WTC11 (cell line): ENCODE data around the gene SUMF1.

Experiments
- CBFB ChIP-seq: sonication (generic); formaldehyde crosslinking; IDR thresholded peaks from 2 replicates; pipeline ENCODE4 v1.8.1; 2022; ENCODE audit warnings: mild to moderate bottlenecking, low read depth, missing genetic modification reagents
- CREB1 ChIP-seq: sonication (generic); formaldehyde crosslinking; IDR thresholded peaks from 2 replicates; pipeline ENCODE4 v1.8.0; 2023; ENCODE audit warnings: mild to moderate bottlenecking, missing genetic modification reagents
- ELF4 ChIP-seq: sonication (generic); formaldehyde crosslinking; IDR thresholded peaks from 2 replicates; pipeline ENCODE4 v1.8.1; 2022; ENCODE audit warnings: low read depth, mild to moderate bottlenecking, moderate library complexity, missing genetic modification reagents
- ESRRA ChIP-seq: sonication (generic); formaldehyde crosslinking; IDR thresholded peaks from 2 replicates; pipeline ENCODE4 v1.8.1; 2022; ENCODE audit warnings: mild to moderate bottlenecking, missing genetic modification reagents, borderline replicate concordance
- HMGA2 ChIP-seq: fragments of 250-450 bp; sonication (Bioruptor Pico); IDR thresholded peaks from 2 replicates; pipeline ENCODE4 v1.4.0; 2021; ENCODE audit warnings: mild to moderate bottlenecking, moderate library complexity
- MAX ChIP-seq: sonication (generic); formaldehyde crosslinking; IDR thresholded peaks from 2 replicates; pipeline ENCODE4 v1.8.0; 2022; ENCODE audit warnings: mild to moderate bottlenecking, missing genetic modification reagents
- NFYB ChIP-seq: sonication (generic); formaldehyde crosslinking; conservative IDR thresholded peaks from 2 replicates; pipeline ENCODE4 v1.8.0; 2022; ENCODE audit warnings: low read depth, missing genetic modification reagents
- NR1H2 ChIP-seq: sonication (generic); formaldehyde crosslinking; IDR thresholded peaks from 2 replicates; pipeline ENCODE4 v1.9.0; 2021; ENCODE audit warnings: mild to moderate bottlenecking, moderate library complexity, missing genetic modification reagents
- SP1 ChIP-seq: sonication (generic); formaldehyde crosslinking; conservative IDR thresholded peaks from 2 replicates; pipeline ENCODE4 v1.8.1; 2022; ENCODE audit warnings: missing genetic modification reagents
- STAT6 ChIP-seq: sonication (generic); formaldehyde crosslinking; conservative IDR thresholded peaks from 2 replicates; pipeline ENCODE4 v1.8.1; 2023; ENCODE audit warnings: mild to moderate bottlenecking, low read depth, missing genetic modification reagents, moderate library complexity
- ZSCAN18 ChIP-seq: fragments of 250-450 bp; sonication (Bioruptor Pico); IDR thresholded peaks from 2 replicates; pipeline ENCODE4 v2.1.2; 2022; ENCODE audit warnings: mild to moderate bottlenecking, moderate library complexity
- TF ChIP-seq, protein P1 (sequence below): fragments of 200-600 bp; IDR thresholded peaks from 2 replicates; pipeline ENCODE4 v1.8.0; 2022; ENCODE audit warnings: antibody characterized with exemption

GRCh38 chr3:4341336-4341675, 125.8 kb downstream of the SUMF1 start:
- TF ChIP-seq, protein P1, sequence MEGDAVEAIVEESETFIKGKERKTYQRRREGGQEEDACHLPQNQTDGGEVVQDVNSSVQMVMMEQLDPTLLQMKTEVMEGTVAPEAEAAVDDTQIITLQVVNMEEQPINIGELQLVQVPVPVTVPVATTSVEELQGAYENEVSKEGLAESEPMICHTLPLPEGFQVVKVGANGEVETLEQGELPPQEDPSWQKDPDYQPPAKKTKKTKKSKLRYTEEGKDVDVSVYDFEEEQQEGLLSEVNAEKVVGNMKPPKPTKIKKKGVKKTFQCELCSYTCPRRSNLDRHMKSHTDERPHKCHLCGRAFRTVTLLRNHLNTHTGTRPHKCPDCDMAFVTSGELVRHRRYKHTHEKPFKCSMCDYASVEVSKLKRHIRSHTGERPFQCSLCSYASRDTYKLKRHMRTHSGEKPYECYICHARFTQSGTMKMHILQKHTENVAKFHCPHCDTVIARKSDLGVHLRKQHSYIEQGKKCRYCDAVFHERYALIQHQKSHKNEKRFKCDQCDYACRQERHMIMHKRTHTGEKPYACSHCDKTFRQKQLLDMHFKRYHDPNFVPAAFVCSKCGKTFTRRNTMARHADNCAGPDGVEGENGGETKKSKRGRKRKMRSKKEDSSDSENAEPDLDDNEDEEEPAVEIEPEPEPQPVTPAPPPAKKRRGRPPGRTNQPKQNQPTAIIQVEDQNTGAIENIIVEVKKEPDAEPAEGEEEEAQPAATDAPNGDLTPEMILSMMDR: no peak
- no peak for TF ChIP-seq CBFB (CRISPR knock-in tag)
- no peak for TF ChIP-seq ZSCAN18 (CRISPR knock-in tag)
- no peak for TF ChIP-seq CREB1 (CRISPR knock-in tag)
- no peak for TF ChIP-seq MAX (CRISPR knock-in tag)
- no peak for TF ChIP-seq ELF4
- no peak for TF ChIP-seq SP1 (CRISPR knock-in tag)
- no peak for TF ChIP-seq STAT6 (CRISPR knock-in tag)
- no peak for TF ChIP-seq ESRRA (CRISPR knock-in tag)
- TF ChIP-seq HMGA2 (CRISPR knock-in tag): no peak
- TF ChIP-seq NFYB (CRISPR knock-in tag): no peak
- TF ChIP-seq NR1H2 (CRISPR knock-in tag): no peak
